Measurements from ENCODE around the gene ADM2.

The ADM2 gene

DNA sequence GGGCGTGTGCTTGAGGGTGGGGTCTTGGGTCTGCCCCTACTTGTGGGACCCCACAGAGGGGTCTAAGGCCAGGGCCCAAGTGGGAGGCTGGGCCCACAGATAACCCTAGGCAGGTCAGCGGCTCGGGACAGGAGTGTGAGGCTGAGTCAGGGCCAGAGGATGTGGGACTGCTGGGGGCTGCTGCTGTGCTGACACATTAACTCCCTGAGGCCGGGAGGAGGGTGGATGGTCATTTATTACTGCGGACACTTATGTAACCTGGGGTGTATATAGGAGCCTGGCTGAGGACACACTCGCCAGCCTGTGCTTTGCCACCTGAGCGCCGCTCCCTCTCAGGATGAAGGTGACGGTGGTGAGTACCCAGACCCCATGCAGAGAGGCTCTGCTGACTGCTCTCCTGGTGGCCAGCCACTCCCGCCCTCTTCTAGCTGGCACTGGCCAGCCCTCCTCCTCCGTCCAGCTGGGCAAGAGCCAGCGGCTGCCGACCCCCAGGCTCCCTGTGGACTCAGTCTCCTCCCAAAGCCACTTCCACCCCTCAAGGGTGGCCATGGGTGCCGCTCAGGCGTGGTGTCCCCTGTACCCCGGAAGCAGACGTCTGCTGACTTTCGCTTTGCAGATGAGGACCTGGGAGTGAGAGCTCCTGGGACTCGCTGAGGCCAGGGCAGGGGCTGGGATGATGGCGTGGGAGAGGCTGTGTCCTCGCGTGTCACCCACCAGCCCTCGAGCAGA is 5.4 kb downstream of the ADM2 start, which contains the start of gene MIOX:
TSS of gene MIOX (plus strand) at position 299 of the 729 bp plus-strand sequence. CDS start at position 338, 39 bp downstream.
- DNase-seq (ENCODE audit: low spot score in 2 of 2) (no peak), ATAC-seq (replicated peaks; ENCODE audit: extremely low read depth, poor library complexity, severe bottlenecking) (no peak)
- H3K4me1 Mint-ChIP-seq = peaks cover 5% of the 10 kb centered on the region
- H3K27me3 Mint-ChIP-seq = peaks cover 14% of the 10 kb centered on the region
- H3K9me3 Mint-ChIP-seq = no peaks in the 10 kb centered on the region
- no peak within 1 kb of the TSS for H3K4me3 Mint-ChIP-seq
- H3K27ac Mint-ChIP-seq (ENCODE audit: low read depth) = no peak within 1 kb of the TSS
- H3K36me3 Mint-ChIP-seq (ENCODE audit: insufficient read depth) = peaks cover 1% of the 10 kb centered on the region

DNA sequence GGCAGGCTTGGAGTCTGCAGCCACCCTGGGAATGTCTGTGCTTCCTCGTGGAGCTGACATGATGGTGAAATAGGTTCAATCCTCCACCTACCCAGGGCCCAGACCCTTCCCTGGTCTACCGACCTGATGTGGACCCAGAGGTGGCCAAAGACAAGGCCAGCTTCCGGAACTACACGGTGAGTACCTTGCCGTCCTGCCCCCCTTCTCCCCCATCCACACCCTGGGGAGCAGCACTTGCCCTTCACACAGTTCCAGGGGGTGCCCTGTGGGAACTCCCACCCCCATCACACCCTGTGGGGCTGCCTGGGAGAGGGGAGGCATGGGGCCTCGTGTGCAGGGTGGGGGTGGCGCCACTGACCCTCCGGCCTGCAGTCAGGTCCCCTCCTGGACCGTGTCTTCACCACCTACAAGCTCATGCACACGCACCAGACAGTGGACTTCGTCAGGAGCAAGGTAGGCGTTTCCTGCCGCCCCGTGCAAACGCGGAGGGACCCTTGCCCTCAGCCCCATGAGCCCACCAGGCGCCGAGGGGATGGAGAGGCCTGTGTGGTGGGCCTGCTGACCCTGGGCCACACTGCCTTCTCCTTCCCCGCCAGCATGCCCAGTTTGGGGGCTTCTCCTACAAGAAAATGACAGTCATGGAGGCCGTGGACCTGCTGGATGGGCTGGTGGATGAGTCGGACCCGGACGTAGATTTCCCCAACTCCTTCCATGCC is 6.1 kb downstream of the ADM2 start:
- peaks cover 14% of the 10 kb centered on the region for H3K27me3 Mint-ChIP-seq
- H3K9me3 Mint-ChIP-seq = no peaks in the 10 kb centered on the region
- no peak for DNase-seq (ENCODE audit: low spot score in 2 of 2)
- no peak overlapping the region for H3K4me3 Mint-ChIP-seq
- no peak overlapping the region for H3K27ac Mint-ChIP-seq (ENCODE audit: low read depth)
- no peaks in the 10 kb centered on the region for H3K36me3 Mint-ChIP-seq (ENCODE audit: insufficient read depth)
- peaks cover 5% of the 10 kb centered on the region for H3K4me1 Mint-ChIP-seq
- no peak for ATAC-seq (replicated peaks; ENCODE audit: extremely low read depth, poor library complexity, severe bottlenecking)

DNA sequence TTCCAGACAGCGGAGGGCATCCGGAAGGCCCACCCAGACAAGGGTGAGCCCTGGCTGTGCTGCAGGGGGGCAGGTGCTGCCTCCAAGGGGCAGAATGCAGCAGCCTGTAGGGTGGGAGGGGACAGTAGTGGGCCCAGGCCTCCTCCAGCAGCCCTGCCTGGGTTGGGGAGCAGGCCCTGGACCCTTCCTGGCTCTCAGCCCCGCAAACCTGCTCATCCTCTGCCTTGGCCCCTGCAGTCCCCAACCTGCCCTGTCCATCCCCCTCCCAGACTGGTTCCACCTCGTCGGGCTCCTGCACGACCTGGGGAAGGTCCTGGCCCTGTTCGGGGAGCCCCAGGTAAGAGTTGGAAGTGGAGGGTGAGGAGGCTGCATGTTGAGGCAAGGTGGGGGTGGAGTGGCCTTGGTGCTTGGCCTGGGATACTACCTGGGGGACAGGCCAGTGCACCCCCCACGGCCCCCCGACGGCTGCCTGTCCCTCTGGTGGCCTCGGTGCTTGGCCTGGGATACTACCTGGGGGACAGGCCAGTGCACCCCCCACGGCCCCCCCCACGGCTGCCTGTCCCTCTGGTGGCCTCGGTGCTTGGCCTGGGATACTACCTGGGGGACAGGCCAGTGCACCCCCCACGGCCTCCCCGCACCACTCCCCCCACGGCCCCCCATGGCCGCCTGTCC is 6.8 kb downstream of the ADM2 start:
- Mint-ChIP-seq H3K9me3 (no peaks in the 10 kb centered on the region), H3K27me3 (peaks cover 14% of the 10 kb centered on the region), H3K4me1 (peaks cover 5% of the 10 kb centered on the region), H3K4me3 (no peak overlapping the region), H3K27ac (ENCODE audit: low read depth) (no peak overlapping the region), H3K36me3 (ENCODE audit: insufficient read depth) (no peaks in the 10 kb centered on the region)
- no peak for DNase-seq (ENCODE audit: low spot score in 2 of 2)
- ATAC-seq (replicated peaks; ENCODE audit: extremely low read depth, poor library complexity, severe bottlenecking) = no peak

DNA sequence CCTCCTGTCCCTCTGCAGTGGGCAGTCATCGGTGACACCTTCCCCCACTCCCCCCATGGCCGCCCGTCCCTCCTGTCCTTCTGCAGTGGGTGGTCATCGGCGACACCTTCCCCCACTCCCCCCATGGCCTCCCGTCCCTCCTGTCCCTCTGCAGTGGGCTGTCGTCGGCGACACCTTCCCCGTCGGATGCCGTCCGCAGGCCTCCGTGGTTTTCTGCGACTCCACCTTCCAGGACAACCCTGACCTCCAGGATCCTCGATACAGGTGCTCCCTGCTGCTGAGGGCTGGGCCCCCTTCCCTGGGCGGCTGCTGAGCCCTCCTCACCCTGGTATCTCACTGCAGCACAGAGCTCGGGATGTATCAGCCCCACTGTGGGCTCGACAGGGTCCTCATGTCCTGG is 7.5 kb downstream of the ADM2 start:
- Mint-ChIP-seq H3K27me3 (peaks cover 14% of the 10 kb centered on the region), H3K36me3 (ENCODE audit: insufficient read depth) (no peaks in the 10 kb centered on the region), H3K27ac (ENCODE audit: low read depth) (no peak overlapping the region), H3K9me3 (no peaks in the 10 kb centered on the region), H3K4me3 (no peak overlapping the region), H3K4me1 (peaks cover 5% of the 10 kb centered on the region)
- DNase-seq (ENCODE audit: low spot score in 2 of 2) (no peak), ATAC-seq (replicated peaks; ENCODE audit: extremely low read depth, poor library complexity, severe bottlenecking) (no peak)

DNA sequence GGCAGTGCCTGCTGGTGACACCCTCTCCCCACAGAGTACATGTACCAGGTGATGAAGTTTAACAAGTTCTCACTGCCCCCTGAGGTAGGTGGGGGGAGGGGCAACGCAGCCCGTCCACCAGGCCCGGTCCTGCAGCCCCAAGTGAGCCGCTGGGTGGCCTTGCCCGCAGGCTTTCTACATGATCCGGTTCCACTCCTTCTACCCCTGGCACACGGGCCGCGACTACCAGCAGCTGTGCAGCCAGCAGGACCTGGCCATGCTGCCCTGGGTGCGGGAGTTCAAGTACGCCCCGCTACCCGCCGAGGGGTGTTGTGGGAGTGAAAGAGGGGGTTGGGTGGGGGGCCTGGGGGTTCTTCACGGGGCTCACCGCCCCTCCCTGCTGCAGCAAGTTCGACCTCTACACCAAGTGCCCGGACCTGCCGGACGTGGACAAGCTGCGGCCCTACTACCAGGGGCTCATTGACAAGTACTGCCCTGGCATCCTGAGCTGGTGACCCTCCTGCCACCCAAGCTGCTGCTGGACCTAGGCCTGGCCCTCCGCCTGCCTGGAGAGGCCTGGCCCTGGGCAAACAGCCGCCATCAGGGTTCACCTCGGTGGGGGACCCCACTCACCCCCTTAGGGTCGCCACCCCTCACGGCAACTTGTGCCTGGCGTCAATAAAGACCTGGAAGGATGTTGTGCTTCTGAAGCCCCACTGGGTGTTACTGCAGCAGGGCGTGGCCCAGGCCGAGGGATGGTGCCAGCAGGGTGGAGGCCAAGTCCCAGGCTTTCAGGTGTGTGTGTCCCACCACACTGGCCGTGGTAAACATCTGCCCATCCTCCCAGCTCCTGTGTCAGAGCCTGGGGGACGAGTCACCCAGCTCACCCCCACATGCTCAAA is 8.3 kb downstream of the ADM2 start:
- Mint-ChIP-seq H3K4me3 (no peak overlapping the region), H3K4me1 (peaks cover 5% of the 10 kb centered on the region), H3K36me3 (ENCODE audit: insufficient read depth) (no peaks in the 10 kb centered on the region), H3K27ac (ENCODE audit: low read depth) (no peak overlapping the region), H3K9me3 (no peaks in the 10 kb centered on the region), H3K27me3 (peaks cover 14% of the 10 kb centered on the region)
- no peak for DNase-seq (ENCODE audit: low spot score in 2 of 2)
- no peak for ATAC-seq (replicated peaks; ENCODE audit: extremely low read depth, poor library complexity, severe bottlenecking)

DNA sequence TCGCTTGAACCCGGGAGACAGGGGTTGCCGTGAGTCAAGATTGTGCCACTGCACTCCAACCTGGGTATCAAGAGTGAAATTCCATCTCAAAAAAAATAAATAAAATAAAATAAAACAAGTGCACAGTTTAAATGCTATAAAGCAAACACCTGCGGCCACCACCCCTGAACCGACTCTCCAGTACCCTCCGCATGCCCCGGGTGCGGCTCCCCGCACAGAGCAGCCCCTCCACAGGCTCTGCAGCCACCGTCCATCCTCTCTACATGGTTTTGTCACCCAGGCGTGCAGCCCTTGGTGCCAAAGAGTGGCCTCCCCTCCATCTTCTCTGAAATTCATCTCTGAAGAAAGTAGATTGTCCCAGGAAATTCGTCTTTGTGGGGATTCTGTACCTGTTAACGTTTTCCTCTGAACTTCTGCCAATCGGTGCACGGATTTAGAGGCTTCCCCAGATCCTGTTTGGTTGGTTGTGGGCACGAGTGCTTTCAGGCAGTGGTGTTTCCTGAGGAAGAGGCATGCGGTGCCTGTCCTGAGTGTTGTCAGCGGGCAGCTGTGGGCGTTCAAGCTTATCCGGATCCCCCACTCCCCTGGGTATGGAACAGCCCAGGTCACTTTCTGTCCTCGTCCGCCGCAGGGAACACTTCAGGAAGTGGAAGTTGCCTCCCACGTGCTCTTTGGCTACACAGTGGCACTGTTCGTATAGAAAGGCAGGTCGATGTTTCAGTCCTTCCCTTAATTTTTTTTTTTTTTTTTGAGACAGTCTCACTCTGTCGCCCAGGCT is 9.4 kb downstream of the ADM2 start:
- no peak for DNase-seq (ENCODE audit: low spot score in 2 of 2)
- no peak overlapping the region for H3K27ac Mint-ChIP-seq (ENCODE audit: low read depth)
- peaks cover 10% of the 10 kb centered on the region for H3K27me3 Mint-ChIP-seq
- no peaks in the 10 kb centered on the region for H3K36me3 Mint-ChIP-seq (ENCODE audit: insufficient read depth)
- no peak overlapping the region for H3K4me3 Mint-ChIP-seq
- no peak for ATAC-seq (replicated peaks; ENCODE audit: extremely low read depth, poor library complexity, severe bottlenecking)
- no peaks in the 10 kb centered on the region for H3K9me3 Mint-ChIP-seq
- H3K4me1 Mint-ChIP-seq = peaks cover 5% of the 10 kb centered on the region

DNA sequence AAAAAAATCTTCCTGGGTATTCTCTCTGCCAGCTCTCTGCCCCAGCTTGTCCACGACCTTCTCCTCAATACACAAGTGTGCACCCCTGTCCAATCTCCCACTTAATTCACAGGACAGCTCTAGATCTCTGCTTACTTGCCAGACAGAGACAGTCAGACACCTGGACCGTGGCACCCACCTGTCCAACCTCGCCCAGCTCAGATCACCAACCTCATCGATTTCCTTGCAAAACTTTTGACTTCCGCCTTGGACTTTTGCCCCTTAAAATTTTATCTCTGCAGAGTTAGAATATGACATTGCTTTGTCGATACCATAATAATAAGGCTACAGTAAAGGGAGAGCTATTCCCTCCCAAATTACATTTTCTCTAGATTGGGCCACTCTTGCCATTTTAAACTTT is 15.8 kb downstream of the ADM2 start:
- no peak for ATAC-seq (replicated peaks; ENCODE audit: extremely low read depth, poor library complexity, severe bottlenecking)

DNA sequence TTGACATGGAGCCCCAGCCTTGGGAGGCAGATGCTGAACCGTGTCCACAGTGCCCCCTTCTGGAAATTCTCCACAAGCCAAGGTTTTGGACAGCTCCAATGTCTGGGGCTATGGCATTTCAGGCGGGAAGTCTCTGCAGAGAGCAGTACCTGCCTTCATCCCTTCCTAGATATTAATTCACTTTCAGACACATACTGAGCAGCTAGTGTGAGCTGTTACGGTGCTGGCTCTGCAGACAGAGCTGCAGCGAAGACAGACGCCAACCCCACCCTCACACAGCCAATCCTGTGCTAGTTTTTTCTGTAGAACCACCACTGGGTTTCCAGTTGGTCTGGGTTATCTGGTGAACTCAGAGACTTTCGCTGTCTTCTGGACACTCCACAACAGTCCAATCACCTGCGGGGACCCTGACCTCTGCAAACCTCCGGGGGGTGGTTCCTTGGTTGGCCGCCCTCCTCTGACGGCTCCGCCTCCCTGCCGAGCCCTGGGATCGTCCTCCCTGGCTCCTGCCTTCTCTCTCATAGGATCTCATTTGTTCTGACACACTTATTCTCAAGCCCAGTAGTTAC is 17.1 kb downstream of the ADM2 start:
- H3K9me3 Mint-ChIP-seq = no peaks in the 10 kb centered on the region
- peak; percentile 40 to 42 for DNase-seq (ENCODE audit: low spot score in 2 of 2)
- H3K27me3 Mint-ChIP-seq = no peaks in the 10 kb centered on the region
- H3K36me3 Mint-ChIP-seq (ENCODE audit: insufficient read depth) = peaks cover 9% of the 10 kb centered on the region
- H3K27ac Mint-ChIP-seq (ENCODE audit: low read depth) = no peak overlapping the region
- ATAC-seq (replicated peaks; ENCODE audit: extremely low read depth, poor library complexity, severe bottlenecking) = peak; percentile 78
- H3K4me1 Mint-ChIP-seq = peaks cover 11% of the 10 kb centered on the region
- no peak overlapping the region for H3K4me3 Mint-ChIP-seq

More for the DNA sequence above, 15.8 kb downstream of the ADM2 start:
- Mint-ChIP-seq H3K36me3 (ENCODE audit: insufficient read depth) (peaks cover 5% of the 10 kb centered on the region), H3K9me3 (no peaks in the 10 kb centered on the region), H3K27ac (ENCODE audit: low read depth) (no peak overlapping the region), H3K4me1 (peaks cover 11% of the 10 kb centered on the region), H3K4me3 (no peak overlapping the region), H3K27me3 (no peaks in the 10 kb centered on the region)
- no peak for DNase-seq (ENCODE audit: low spot score in 2 of 2)

DNA sequence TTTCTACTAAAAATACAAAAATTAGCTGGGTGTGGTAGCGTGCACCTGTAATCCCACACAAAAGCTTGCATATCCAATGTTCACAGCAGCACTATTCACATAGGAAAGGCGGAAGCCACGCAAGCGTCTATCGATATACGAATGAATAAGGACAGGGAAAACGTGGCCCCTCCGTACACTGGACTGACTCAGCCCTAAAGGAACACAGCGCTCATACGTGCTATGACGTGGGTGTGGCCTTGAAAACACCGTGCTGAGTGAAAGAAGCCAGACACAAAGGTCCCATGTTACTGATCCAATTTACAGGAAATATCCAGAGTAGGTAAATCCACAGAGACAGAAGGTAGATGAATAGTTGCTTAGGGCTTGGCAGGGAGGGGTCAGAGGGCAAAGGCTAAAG is 19.1 kb downstream of the ADM2 start:
- H3K27ac Mint-ChIP-seq (ENCODE audit: low read depth) = no peak overlapping the region
- no peak overlapping the region for H3K4me3 Mint-ChIP-seq
- H3K36me3 Mint-ChIP-seq (ENCODE audit: insufficient read depth) = peaks cover 9% of the 10 kb centered on the region
- H3K4me1 Mint-ChIP-seq = peaks cover 11% of the 10 kb centered on the region
- DNase-seq (ENCODE audit: low spot score in 2 of 2) (no peak), ATAC-seq (replicated peaks; ENCODE audit: extremely low read depth, poor library complexity, severe bottlenecking) (no peak)
- H3K9me3 Mint-ChIP-seq = no peaks in the 10 kb centered on the region
- H3K27me3 Mint-ChIP-seq = no peaks in the 10 kb centered on the region

DNA sequence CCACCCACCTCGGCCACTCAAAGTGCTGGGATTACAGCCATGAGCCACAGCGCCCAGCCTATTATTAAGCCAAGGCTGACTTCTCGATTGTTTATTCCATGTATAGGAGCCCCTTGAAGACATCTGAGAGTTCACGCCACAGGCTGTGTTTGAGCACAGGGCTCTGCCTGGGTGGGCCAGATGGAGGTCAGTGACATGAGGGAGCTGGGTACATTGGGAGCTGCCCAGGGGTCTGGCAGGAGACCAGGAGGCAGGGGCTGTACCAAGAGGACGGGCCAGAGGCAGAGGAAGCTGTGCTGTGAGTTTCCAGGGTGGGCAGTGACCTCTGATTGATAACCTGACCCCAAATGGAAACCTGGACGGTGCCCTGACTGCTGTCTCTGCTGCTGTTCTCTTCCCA is 20.8 kb downstream of the ADM2 start:
- Mint-ChIP-seq H3K4me1 (peaks cover 13% of the 10 kb centered on the region), H3K9me3 (no peaks in the 10 kb centered on the region), H3K36me3 (ENCODE audit: insufficient read depth) (peaks cover 10% of the 10 kb centered on the region), H3K27me3 (no peaks in the 10 kb centered on the region), H3K4me3 (no peak overlapping the region), H3K27ac (ENCODE audit: low read depth) (no peak overlapping the region)
- ATAC-seq (replicated peaks; ENCODE audit: extremely low read depth, poor library complexity, severe bottlenecking) = no peak
- DNase-seq (ENCODE audit: low spot score in 2 of 2) = no peak

DNA sequence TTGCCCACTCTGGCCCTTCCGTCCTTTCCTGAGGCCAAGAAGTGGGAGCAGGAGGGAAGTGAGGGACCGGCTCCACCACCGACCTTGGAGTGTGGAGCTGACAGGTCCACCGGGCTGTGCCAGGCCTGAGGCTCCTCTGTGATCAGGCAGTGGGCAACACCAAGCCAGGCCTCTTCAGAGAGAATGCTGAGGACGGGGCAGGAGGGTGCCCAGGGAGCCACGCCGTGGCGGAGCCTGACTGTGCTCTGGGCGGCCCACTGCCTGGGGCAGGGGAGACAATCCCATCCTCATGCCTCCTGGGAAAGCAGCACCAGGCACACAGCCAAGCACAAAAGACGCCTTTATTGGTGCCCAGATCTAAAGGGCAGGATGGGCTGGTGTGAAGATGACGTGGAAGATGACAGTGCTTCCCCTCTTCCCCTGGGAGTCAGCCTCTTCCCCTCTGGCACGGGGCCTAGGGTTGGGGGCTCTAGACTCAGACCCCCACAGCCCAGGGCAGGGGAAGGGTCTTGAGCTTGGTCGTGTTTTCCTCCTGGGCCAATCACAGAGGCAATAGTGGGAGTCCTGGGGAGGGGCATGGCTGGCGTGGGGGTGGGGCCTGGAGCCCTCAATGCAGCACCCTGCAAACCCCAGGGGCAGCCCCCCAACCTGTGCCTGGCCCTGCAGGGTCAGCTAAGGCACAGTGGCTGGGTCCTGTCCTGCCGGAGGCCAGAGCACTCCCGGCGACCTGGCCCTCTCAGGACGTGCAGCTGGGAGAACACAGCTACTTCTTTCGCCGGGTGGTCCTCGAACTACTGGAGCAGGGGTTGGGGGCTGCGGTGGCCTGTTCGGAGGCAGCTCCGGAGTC is 21.5 kb downstream of the ADM2 start:
- DNase-seq (ENCODE audit: low spot score in 2 of 2) = no peak
- no peak for ATAC-seq (replicated peaks; ENCODE audit: extremely low read depth, poor library complexity, severe bottlenecking)

More for the DNA sequence above, 21.5 kb downstream of the ADM2 start:
- Mint-ChIP-seq H3K4me3 (no peak overlapping the region), H3K9me3 (no peaks in the 10 kb centered on the region), H3K27ac (ENCODE audit: low read depth) (no peak overlapping the region), H3K4me1 (peaks cover 17% of the 10 kb centered on the region), H3K27me3 (no peaks in the 10 kb centered on the region), H3K36me3 (ENCODE audit: insufficient read depth) (peaks cover 10% of the 10 kb centered on the region)
